Measurements from ENCODE around the gene ZNF175. TPM values are rescaled to one million over a fixed set of nuclear protein-coding genes. Genes with fewer than 3 reads are reported as not detected.

ZNF175 gene
- polyA plus RNA-seq, 1 donor (not counting 4 experiments of a cell fraction or from before 2014, with no cell fraction given) = 3.8 TPM

- Histone ChIP-seq H4K20me1 (ENCODE audit: control insufficient read depth, extremely low read depth, insufficient read depth, low read length) (no peaks in the 10 kb centered on the region), H3K36me3 (ENCODE audit: control insufficient read depth in 2 of 2, extremely low read depth in 1 of 2, insufficient read depth in 2 of 2, low read length in 2 of 2) (no peaks in the 10 kb centered on the region), H3K27me3 (ENCODE audit: control insufficient read depth, extremely low read depth, insufficient read depth, low read length) (peaks cover 7% of the 10 kb centered on the region), H3K9ac (ENCODE audit: control insufficient read depth, extremely low read depth, insufficient read depth, low read length) (no peak overlapping the region), H3K9me1 (ENCODE audit: control insufficient read depth, extremely low read depth, insufficient read depth, low read length) (no peaks in the 10 kb centered on the region), H3K4me2 (ENCODE audit: control insufficient read depth, extremely low read depth, insufficient read depth, low read depth, low read length) (no peak overlapping the region), H3K79me2 (ENCODE audit: control insufficient read depth, insufficient read depth, low read length) (no peaks in the 10 kb centered on the region), H3K4me1 (ENCODE audit: control insufficient read depth, extremely low read depth, insufficient read depth, low read length) (peaks cover 5% of the 10 kb centered on the region), H3K27ac (ENCODE audit: control insufficient read depth, insufficient read depth, low read length) (no peak overlapping the region), H3K4me3 (ENCODE audit: control insufficient read depth in 2 of 3, extremely low read depth in 1 of 3, insufficient read depth in 2 of 3, low read depth in 1 of 3, low read length in 3 of 3) (no peak overlapping the region), H3K9me3 (ENCODE audit: control insufficient read depth, low read depth, low read length) (no peaks in the 10 kb centered on the region), H2AFZ (ENCODE audit: control insufficient read depth, low read length) (no peak overlapping the region)
- dilution Hi-C loops (cut with MboI; ENCODE audit: extremely low pct_ligation_motif_present, low sequenced_read_pairs) = no loop called here
- FAIRE-seq (no peak), DNase-seq (ENCODE audit: low read depth, low spot score) (no peak)
- TF ChIP-seq, protein P1, sequence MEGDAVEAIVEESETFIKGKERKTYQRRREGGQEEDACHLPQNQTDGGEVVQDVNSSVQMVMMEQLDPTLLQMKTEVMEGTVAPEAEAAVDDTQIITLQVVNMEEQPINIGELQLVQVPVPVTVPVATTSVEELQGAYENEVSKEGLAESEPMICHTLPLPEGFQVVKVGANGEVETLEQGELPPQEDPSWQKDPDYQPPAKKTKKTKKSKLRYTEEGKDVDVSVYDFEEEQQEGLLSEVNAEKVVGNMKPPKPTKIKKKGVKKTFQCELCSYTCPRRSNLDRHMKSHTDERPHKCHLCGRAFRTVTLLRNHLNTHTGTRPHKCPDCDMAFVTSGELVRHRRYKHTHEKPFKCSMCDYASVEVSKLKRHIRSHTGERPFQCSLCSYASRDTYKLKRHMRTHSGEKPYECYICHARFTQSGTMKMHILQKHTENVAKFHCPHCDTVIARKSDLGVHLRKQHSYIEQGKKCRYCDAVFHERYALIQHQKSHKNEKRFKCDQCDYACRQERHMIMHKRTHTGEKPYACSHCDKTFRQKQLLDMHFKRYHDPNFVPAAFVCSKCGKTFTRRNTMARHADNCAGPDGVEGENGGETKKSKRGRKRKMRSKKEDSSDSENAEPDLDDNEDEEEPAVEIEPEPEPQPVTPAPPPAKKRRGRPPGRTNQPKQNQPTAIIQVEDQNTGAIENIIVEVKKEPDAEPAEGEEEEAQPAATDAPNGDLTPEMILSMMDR (optimal IDR thresholded peaks at IDR 0.05 in 1 of 3, IDR thresholded peaks at IDR 0.05 in 1 of 3, conservative IDR thresholded peaks at IDR 0.05 in 1 of 3; ENCODE audit: extremely low read depth in 1 of 3, insufficient read depth in 2 of 3, low read length in 3 of 3) = no peak
- TF ChIP-seq EZH2 (IDR thresholded peaks at IDR 0.05; ENCODE audit: low read length) = no peak
Observed at GRCh38 chr19:51599084-51599483, 28.0 kb downstream of the ZNF175 start.

DNA sequence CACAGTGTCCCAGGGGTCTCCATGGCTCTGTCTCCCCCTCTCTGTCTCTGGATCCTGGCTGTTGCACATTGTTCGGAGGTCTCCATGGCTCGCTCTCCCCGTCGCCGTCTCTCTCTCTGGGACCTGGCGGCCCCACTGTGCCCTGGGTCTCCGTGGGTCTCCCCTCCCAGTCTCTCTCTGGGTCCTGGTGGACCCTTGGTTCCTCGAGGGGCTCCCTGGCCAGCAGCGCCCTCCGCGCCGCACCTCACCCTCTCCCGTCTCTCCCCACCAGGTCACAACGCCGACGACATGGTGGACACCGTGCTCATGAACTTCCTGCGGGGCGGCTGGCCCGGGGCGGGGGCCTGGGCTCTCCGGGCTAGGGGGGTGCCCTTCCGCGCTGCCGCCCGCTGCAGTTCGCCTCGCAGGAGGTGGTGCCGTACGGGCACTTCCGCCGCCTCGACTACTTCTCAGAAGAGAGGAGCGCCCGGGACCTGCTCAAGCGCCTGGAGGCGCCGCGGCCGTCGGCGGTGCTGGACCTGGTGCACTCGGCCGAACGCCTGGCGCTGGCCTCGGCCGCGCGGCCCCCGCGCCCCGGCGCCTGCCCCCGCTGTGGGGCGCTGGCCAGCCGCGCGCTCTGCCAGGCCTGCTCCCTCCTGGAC is 30.0 kb downstream of the ZNF175 start:
- H3K9ac ChIP-seq (ENCODE audit: control insufficient read depth, extremely low read depth, insufficient read depth, low read length) = no peak overlapping the region
- no peak overlapping the region for H3K27ac ChIP-seq (ENCODE audit: control insufficient read depth, insufficient read depth, low read length)
- H3K36me3 ChIP-seq (ENCODE audit: control insufficient read depth in 2 of 2, extremely low read depth in 1 of 2, insufficient read depth in 2 of 2, low read length in 2 of 2) = no peaks in the 10 kb centered on the region
- H3K4me1 ChIP-seq (ENCODE audit: control insufficient read depth, extremely low read depth, insufficient read depth, low read length) = no peaks in the 10 kb centered on the region
- TF ChIP-seq, protein P1 (optimal IDR thresholded peaks at IDR 0.05 in 1 of 3, IDR thresholded peaks at IDR 0.05 in 1 of 3, conservative IDR thresholded peaks at IDR 0.05 in 1 of 3; ENCODE audit: extremely low read depth in 1 of 3, insufficient read depth in 2 of 3, low read length in 3 of 3) = no peak
- no peak for TF ChIP-seq EZH2 (IDR thresholded peaks at IDR 0.05; ENCODE audit: low read length)
- H3K4me2 ChIP-seq (ENCODE audit: control insufficient read depth, extremely low read depth, insufficient read depth, low read depth, low read length) = no peak overlapping the region
- DNase-seq (ENCODE audit: low read depth, low spot score) (no peak), FAIRE-seq (no peak)
- H3K79me2 ChIP-seq (ENCODE audit: control insufficient read depth, insufficient read depth, low read length) = no peaks in the 10 kb centered on the region
- H3K27me3 ChIP-seq (ENCODE audit: control insufficient read depth, extremely low read depth, insufficient read depth, low read length) = peaks cover 7% of the 10 kb centered on the region
- no peaks in the 10 kb centered on the region for H4K20me1 ChIP-seq (ENCODE audit: control insufficient read depth, extremely low read depth, insufficient read depth, low read length)
- no peak overlapping the region for H3K4me3 ChIP-seq (ENCODE audit: control insufficient read depth in 2 of 3, extremely low read depth in 1 of 3, insufficient read depth in 2 of 3, low read depth in 1 of 3, low read length in 3 of 3)
- no peaks in the 10 kb centered on the region for H3K9me1 ChIP-seq (ENCODE audit: control insufficient read depth, extremely low read depth, insufficient read depth, low read length)
- no peaks in the 10 kb centered on the region for H3K9me3 ChIP-seq (ENCODE audit: control insufficient read depth, low read depth, low read length)
- dilution Hi-C loops (cut with MboI; ENCODE audit: extremely low pct_ligation_motif_present, low sequenced_read_pairs) = no loop called here
- H2AFZ ChIP-seq (ENCODE audit: control insufficient read depth, low read length) = no peak overlapping the region
